Uterus (tissue), 4 donors: ENCODE results near the gene MCUB. TPM values are rescaled to one million over a fixed set of nuclear protein-coding genes. Genes with fewer than 3 reads are reported as not detected.

Source experiments
- DNase-seq, 2 donors: peaks; one replicate each; pipeline ENCODE4 v3.0.0-alpha.2; 2019 to 2020
- H3K27ac ChIP-seq, 2 donors: fragments of 200-600 bp; sonication (generic); 1 replicate in 1 of 2; 2 replicates in 1 of 2; pipeline ENCODE4 v1.5.1; 2016 to 2018
- H3K27me3 ChIP-seq, 2 donors: fragments of 200-600 bp; sonication (generic); one replicate each; pipeline ENCODE4 v1.5.1; 2018 to 2019; ENCODE audit warnings: control low read depth in 1 of 2
- H3K36me3 ChIP-seq, 2 donors: fragments of 200-600 bp; sonication (generic); one replicate each; pipeline ENCODE4 v1.5.1; 2019; ENCODE audit warnings: control low read depth in 1 of 2
- H3K4me1 ChIP-seq, 2 donors: fragments of 200-600 bp; sonication (generic); one replicate each; pipeline ENCODE4 v1.5.1; 2018 to 2019; ENCODE audit warnings: control low read depth in 1 of 2
- H3K4me3 ChIP-seq, 2 donors: fragments of 200-600 bp; sonication (generic); 1 replicate in 1 of 2; 2 replicates in 1 of 2; pipeline ENCODE4 v1.5.1; 2018 to 2019; ENCODE audit warnings: mild to moderate bottlenecking in 1 of 2
- H3K9me3 ChIP-seq, 2 donors: fragments of 200-600 bp; sonication (generic); one replicate each; pipeline ENCODE4 v1.5.1; 2019; ENCODE audit warnings: control low read depth in 1 of 2
- POLR2A ChIP-seq, 2 donors: fragments of 450-650 bp; IDR thresholded peaks; one replicate each; pipeline ENCODE4 v1.6.1; 2016; ENCODE audit warnings: antibody characterized with exemption in 2 of 2, mild to moderate bottlenecking in 1 of 2, moderate library complexity in 1 of 2
- intact Hi-C: fragments of 100-400 bp; cut with DNase I; formaldehyde crosslinking; loops from one replicate; pipeline ENCODE4 v1.15.1; 2023; ENCODE audit warnings: low total_unique reads
- total RNA-seq, 4 donors: library from RNA; depleted of rRNA in 3 of 4; stranded (reverse); fragments of >200 nt in 3 of 4; gene quantifications; one replicate each; pipeline versions ENCODE4 v1.1.0 to v1.2.4, GENCODE V29; 2014 to 2023
- TF ChIP-seq, protein P1 (sequence below), 4 experiments: fragments of 200-600 bp in 2 of 4; fragments of 450-650 bp in 2 of 4; sonication (generic) in 2 of 4; IDR thresholded peaks; one replicate each; pipeline ENCODE4 v1.5.1; 2016 to 2019; ENCODE audit warnings: antibody characterized with exemption in 4 of 4, mild to moderate bottlenecking in 2 of 4, moderate library complexity in 1 of 4
- donor health status: DM: yes; HTN: yes; CAD: no.

Gene MCUB
- total RNA-seq, 4 donors from 2014 or later: 3.3 to 34.8 (median 21.4) TPM

DNA sequence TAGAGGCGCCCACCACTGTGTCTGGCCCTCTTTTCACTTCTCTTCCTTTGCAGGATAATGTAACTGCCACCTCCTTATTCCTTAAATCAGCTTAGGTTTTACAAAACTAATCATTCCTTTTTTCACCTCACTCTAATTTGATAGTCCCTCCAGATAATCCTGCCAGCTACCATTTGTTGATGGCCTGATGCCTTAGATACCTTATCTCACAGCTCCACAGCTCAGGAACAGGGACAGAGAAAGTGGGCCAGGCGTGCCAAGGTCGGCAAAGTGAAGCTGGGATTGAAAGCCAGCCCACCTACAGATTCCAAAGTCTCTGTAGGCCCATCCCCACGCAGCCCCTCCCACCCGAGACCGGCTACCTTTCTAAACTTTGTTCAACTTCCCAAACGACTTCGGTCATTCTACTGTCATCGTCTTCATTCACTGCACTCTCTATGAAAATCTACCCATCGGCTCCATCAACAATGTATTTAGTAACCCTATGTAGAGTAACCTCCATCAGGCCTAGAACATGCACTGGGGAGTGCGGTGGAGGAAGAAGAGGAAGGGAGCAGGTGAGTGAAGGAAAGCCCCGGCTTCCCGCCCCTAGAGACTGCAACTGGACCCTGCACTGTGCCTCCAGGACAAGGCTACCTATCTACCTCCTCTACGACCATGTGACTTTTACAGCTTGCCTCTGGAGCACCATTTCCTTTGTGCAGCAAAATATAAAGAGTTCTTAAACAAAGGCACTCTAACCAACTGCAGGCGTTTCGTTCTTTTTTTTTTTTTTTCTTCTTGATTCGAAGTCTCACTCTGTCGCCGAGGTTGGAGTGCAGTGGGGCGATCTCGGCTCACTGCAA is 141.7 kb downstream of the MCUB start:
- Histone ChIP-seq H3K36me3 (no peaks in the 10 kb centered on the region), H3K4me1 (peaks cover 0 to 6% of the 10 kb centered on the region in 2 donors), H3K9me3 (no peaks in the 10 kb centered on the region), H3K27ac (peak overlapping the region in 1 of 2 donors; percentile 87), H3K27me3 (no peaks in the 10 kb centered on the region), H3K4me3 (peak overlapping the region; percentile 68 to 81)
- TF ChIP-seq POLR2A (IDR thresholded peaks at IDR 0.05): no peak
- TF ChIP-seq, protein P1, sequence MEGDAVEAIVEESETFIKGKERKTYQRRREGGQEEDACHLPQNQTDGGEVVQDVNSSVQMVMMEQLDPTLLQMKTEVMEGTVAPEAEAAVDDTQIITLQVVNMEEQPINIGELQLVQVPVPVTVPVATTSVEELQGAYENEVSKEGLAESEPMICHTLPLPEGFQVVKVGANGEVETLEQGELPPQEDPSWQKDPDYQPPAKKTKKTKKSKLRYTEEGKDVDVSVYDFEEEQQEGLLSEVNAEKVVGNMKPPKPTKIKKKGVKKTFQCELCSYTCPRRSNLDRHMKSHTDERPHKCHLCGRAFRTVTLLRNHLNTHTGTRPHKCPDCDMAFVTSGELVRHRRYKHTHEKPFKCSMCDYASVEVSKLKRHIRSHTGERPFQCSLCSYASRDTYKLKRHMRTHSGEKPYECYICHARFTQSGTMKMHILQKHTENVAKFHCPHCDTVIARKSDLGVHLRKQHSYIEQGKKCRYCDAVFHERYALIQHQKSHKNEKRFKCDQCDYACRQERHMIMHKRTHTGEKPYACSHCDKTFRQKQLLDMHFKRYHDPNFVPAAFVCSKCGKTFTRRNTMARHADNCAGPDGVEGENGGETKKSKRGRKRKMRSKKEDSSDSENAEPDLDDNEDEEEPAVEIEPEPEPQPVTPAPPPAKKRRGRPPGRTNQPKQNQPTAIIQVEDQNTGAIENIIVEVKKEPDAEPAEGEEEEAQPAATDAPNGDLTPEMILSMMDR (IDR thresholded peaks at IDR 0.05): no peak
- DNase-seq: no peak
- intact Hi-C loops: loop anchor here (10.0 kb wide), 1 partner anchor 267 kb away; the partner anchor contains the start of gene SEC24B

DNA sequence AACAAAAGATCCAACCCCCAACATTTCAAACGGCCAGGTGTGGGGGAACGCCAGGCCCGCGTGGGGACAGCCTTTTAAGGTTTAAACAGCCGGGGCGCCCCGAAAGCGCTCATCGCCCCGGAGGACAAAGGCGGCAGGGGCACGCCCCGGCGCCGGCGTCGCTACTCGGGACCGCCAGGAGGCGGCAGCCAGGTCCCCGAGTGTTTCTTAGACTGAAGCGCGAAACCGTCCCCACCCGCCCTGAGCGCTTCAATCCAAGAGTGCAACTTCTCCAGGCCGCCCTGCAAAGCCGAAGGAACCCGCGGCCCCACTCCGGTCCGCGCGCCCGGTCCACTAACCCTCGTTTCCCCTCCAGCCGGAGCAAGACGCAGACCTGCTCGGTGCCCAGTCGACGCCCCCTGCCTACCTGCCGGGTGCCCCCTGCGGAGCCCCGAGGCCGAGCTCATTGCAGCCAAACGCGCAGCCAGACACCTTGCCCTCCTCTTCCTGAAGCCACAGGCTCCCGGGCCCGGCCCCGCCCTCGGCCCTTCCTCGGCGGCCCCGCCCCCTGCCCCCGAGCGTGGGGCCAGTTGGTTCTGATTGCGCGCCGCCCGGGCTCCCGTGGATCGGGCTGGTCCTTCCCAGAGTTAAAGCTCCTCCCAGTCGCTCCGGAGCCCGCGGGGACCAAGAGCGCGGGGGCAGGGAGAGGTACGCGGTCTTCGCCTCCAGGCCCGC is 143.1 kb downstream of the MCUB start, which contains the start of gene CASP6:
Gene CASP6 (minus strand): TSS at position 496 of the 714 bp plus-strand sequence. CDS start 50 bp downstream, at position 446.
- Histone ChIP-seq H3K36me3 (no peaks in the 10 kb centered on the region), H3K27me3 (no peaks in the 10 kb centered on the region), H3K9me3 (no peaks in the 10 kb centered on the region), H3K4me1 (peaks cover 0 to 6% of the 10 kb centered on the region in 2 donors), H3K27ac (peak within 1 kb of the TSS; percentile 76 to 87), H3K4me3 (peak within 1 kb of the TSS; percentile 68 to 81)
- intact Hi-C loops: loop anchor here (10.0 kb wide), 1 partner anchor 268 kb away; the partner anchor contains the start of gene SEC24B
- peak; percentile 32 to 48 for TF ChIP-seq POLR2A (IDR thresholded peaks at IDR 0.05)
- TF ChIP-seq, protein P1 (IDR thresholded peaks at IDR 0.05): peak; percentile 37 to 76 (median 53)
- DNase-seq: peak; percentile 83 to 85

DNA sequence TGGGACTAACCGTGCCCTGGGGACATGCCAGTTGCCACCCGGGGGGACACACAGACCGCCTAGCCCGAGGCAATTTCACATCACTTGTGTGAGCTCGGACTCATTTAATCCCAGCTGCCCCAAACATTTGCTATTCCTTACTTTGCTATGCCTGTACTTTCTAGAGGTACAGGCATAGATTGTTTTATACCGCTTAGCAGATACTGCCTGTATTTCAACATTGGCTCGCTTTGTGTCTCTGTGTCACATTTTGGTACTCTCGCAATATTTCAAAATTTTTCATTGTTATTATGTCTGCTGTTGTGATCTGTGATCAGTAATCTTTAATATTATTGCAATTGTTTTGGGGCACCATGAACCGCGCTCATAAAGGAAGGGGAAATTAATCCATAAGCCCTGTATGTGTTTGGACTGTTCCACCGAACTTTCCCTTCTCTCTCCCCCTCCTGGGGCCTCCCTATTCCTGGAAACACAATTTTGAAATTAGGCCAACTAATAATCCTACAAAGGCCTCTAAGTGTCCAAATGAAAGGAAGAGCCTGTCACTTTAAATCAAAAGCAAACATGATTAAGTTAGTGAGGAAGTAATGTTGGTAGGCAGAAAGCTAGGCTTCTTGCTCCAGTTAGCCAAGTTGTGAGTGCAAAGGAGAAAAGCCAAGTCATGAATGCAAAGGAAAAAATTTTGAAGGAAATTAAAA is 143.8 kb downstream of the MCUB start:
- no peaks in the 10 kb centered on the region for H3K9me3 ChIP-seq
- no peaks in the 10 kb centered on the region for H3K27me3 ChIP-seq
- peak overlapping the region; percentile 76 to 87 for H3K27ac ChIP-seq
- H3K4me3 ChIP-seq: peak overlapping the region; percentile 68 to 81
- TF ChIP-seq, protein P1 (IDR thresholded peaks at IDR 0.05): no peak
- no peak for TF ChIP-seq POLR2A (IDR thresholded peaks at IDR 0.05)
- H3K36me3 ChIP-seq: no peaks in the 10 kb centered on the region
- intact Hi-C loops: loop anchor here (10.0 kb wide), 1 partner anchor 269 kb away; the partner anchor contains the start of gene SEC24B
- no peak for DNase-seq
- H3K4me1 ChIP-seq: peaks cover 0 to 6% of the 10 kb centered on the region in 2 donors

DNA sequence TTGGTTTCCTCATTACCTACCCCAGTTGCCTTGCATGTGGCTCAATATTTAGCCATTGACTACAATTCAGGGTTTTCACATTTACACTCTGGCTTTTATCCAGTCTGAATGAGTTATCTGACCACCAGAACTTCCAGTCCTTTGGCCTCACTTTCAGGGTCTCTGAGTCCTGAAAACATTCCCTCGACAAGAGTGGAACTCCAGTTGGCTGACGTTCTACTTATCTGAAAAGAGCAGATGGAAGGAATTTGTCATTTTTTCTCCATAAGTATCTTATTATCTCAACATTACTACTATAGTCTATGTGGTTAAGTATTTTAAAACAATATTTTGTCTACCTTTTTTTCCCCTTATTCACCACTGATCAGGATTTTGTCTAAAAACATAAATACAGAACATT is 148.4 kb downstream of the MCUB start:
- TF ChIP-seq POLR2A (IDR thresholded peaks at IDR 0.05): no peak
- TF ChIP-seq, protein P1 (IDR thresholded peaks at IDR 0.05): no peak
- DNase-seq: no peak
- Histone ChIP-seq H3K27me3 (no peaks in the 10 kb centered on the region), H3K4me1 (no peaks in the 10 kb centered on the region), H3K27ac (no peak overlapping the region), H3K9me3 (no peaks in the 10 kb centered on the region), H3K36me3 (no peaks in the 10 kb centered on the region), H3K4me3 (no peak overlapping the region)
- intact Hi-C loops: loop anchor here (10.0 kb wide), 1 partner anchor 274 kb away; the partner anchor contains the start of gene SEC24B
